IMR-90 (cell line): ENCODE measurements around the gene PEX10. TPM values are rescaled to one million over a fixed set of nuclear protein-coding genes. Genes with fewer than 3 reads are reported as not detected.

ENCODE experiments used
- ATAC-seq: fragments of 200-7000 bp; cut with Tn5 transposase; 2 replicates; pipeline ENCODE4 v1.9.1; 2020; ENCODE audit warnings: low read depth, mild to moderate bottlenecking, moderate library complexity
- BruUV-seq: library from RNA; stranded (reverse); fragments of 400-500 nt; replicated peaks from 2 replicates; lab custom pipeline; 2021; lab: Mats Ljungman, UMichigan
- CTCF ChIA-PET: fragments of 300-600 bp; formaldehyde crosslinking; extraction: SDS; loops from one replicate; lab custom pipeline; 2021; ENCODE audit warnings: antibody characterized with exemption; lab: Yijun Ruan, JAX
- POLR2A ChIA-PET: fragments of 300-600 bp; sonication (Branson Sonifier 250); formaldehyde crosslinking; loops from one replicate; lab custom pipeline; 2022; ENCODE audit warnings: antibody characterized with exemption; ENCODE audit not compliant: unreplicated experiment; lab: Charles Lee
- DNase-seq: peaks from one replicate; pipeline ENCODE4 v3.0.0; 2013
- H2AFZ ChIP-seq: replicated peaks from 2 replicates; pipeline ENCODE3; 2013; ENCODE audit warnings: low read length, mild to moderate bottlenecking; ENCODE audit not compliant: poor library complexity
- H2AK5ac ChIP-seq: 2 replicates; pipeline ENCODE4 v1.6.1; 2013; ENCODE audit warnings: low read depth, low read length, inconsistent platforms
- H2AK9ac ChIP-seq: replicated peaks from 2 replicates; pipeline ENCODE3; 2013; ENCODE audit warnings: mild to moderate bottlenecking, low read depth, low read length, moderate library complexity; ENCODE audit not compliant: poor library complexity
- H2BK120ac ChIP-seq: 2 replicates; pipeline ENCODE4 v1.6.1; 2013; ENCODE audit warnings: low read depth, low read length, inconsistent platforms
- H2BK15ac ChIP-seq: 3 replicates; pipeline ENCODE4 v1.6.1; 2013; ENCODE audit warnings: low read depth, low read length, inconsistent platforms
- H2BK20ac ChIP-seq: 2 replicates; pipeline ENCODE4 v1.6.1; 2013; ENCODE audit warnings: low read depth, mild to moderate bottlenecking, inconsistent platforms, low read length, moderate library complexity
- H2BK5ac ChIP-seq: 2 replicates; pipeline ENCODE4 v1.6.1; 2013; ENCODE audit warnings: mild to moderate bottlenecking, low read depth, low read length, inconsistent platforms; ENCODE audit not compliant: poor library complexity, severe bottlenecking
- H3K14ac ChIP-seq: replicated peaks from 2 replicates; pipeline ENCODE4 v1.6.1; 2013; ENCODE audit warnings: low read depth, low read length, inconsistent platforms
- H3K18ac ChIP-seq: 2 replicates; pipeline ENCODE4 v1.6.1; 2013; ENCODE audit warnings: low read depth, low read length, control low read depth
- H3K23ac ChIP-seq: 2 replicates; pipeline ENCODE4 v1.6.1; 2013; ENCODE audit warnings: low read depth, low read length, inconsistent platforms
- H3K27ac ChIP-seq: 2 replicates; pipeline ENCODE4 v1.5.1; 2013; ENCODE audit warnings: mild to moderate bottlenecking, control low read depth, low read length; ENCODE audit not compliant: insufficient read depth
- H3K27me3 ChIP-seq: 2 replicates; pipeline ENCODE4 v1.6.1; 2013; ENCODE audit warnings: low read length; ENCODE audit not compliant: control insufficient read depth, insufficient read depth
- H3K36me3 ChIP-seq: 2 replicates; pipeline ENCODE4 v1.6.1; 2013; ENCODE audit warnings: low read length, mixed read lengths; ENCODE audit not compliant: control insufficient read depth, insufficient read depth
- H3K4ac ChIP-seq: 2 replicates; pipeline ENCODE4 v1.6.1; 2013; ENCODE audit warnings: low read depth, low read length, inconsistent platforms
- H3K4me1 ChIP-seq: 2 replicates; pipeline ENCODE4 v1.6.1; 2013; ENCODE audit warnings: low read length, mixed read lengths; ENCODE audit not compliant: control insufficient read depth, insufficient read depth
- H3K4me2 ChIP-seq: 2 replicates; pipeline ENCODE4 v1.6.1; 2013; ENCODE audit warnings: low read depth, mild to moderate bottlenecking, control low read depth, low read length, moderate library complexity
- H3K4me3 ChIP-seq: 2 replicates; pipeline ENCODE4 v1.5.1; 2013; ENCODE audit warnings: low read depth, mild to moderate bottlenecking, control low read depth, low read length, moderate library complexity; ENCODE audit not compliant: insufficient read depth
- H3K56ac ChIP-seq: 2 replicates; pipeline ENCODE4 v1.6.1; 2013; ENCODE audit warnings: low read length, inconsistent platforms; ENCODE audit not compliant: insufficient read depth; ENCODE audit errors: extremely low read depth
- H3K79me1 ChIP-seq, 2 experiments: 2 replicates each; pipeline ENCODE4 v1.6.1; 2013; ENCODE audit warnings: low read length in 2 of 2, inconsistent platforms in 1 of 2, low read depth in 1 of 2
- H3K9ac ChIP-seq: 2 replicates; pipeline ENCODE4 v1.6.1; 2013; ENCODE audit warnings: low read depth, low read length, control low read depth
- H3K9me1 ChIP-seq: 2 replicates; pipeline ENCODE4 v1.6.1; 2013; ENCODE audit warnings: low read length, inconsistent platforms; ENCODE audit not compliant: insufficient read depth
- H3K9me3 ChIP-seq: 2 replicates; pipeline ENCODE4 v1.6.1; 2013; ENCODE audit warnings: low read length; ENCODE audit not compliant: control insufficient read depth, insufficient read depth
- H4K20me1 ChIP-seq: 2 replicates; pipeline ENCODE4 v1.6.1; 2013; ENCODE audit warnings: low read length, inconsistent platforms; ENCODE audit not compliant: insufficient read depth
- H4K5ac ChIP-seq: 2 replicates; pipeline ENCODE4 v1.6.1; 2013; ENCODE audit warnings: mild to moderate bottlenecking, low read depth, low read length, control low read depth
- H4K8ac ChIP-seq, 2 experiments: 2 replicates each; pipeline ENCODE4 v1.6.1; 2013; ENCODE audit warnings: low read depth in 2 of 2, low read length in 2 of 2, control low read depth in 1 of 2, inconsistent platforms in 1 of 2
- H4K91ac ChIP-seq: 2 replicates; pipeline ENCODE4 v1.6.1; 2013; ENCODE audit warnings: low read depth, low read length, inconsistent platforms; ENCODE audit not compliant: insufficient read depth
- BHLHE40 ChIP-seq: fragments of 150-350 bp; IDR thresholded peaks from 2 replicates; pipeline ENCODE4 v1.6.1; 2016; ENCODE audit warnings: mild to moderate bottlenecking, low read depth, low read length
- NFE2L2 ChIP-seq: fragments of 150-350 bp; IDR thresholded peaks from 2 replicates; pipeline ENCODE4 v1.6.1; 2016; ENCODE audit warnings: low read depth, mild to moderate bottlenecking, low read length
- WGBS, 2 experiments: methylation state at CpG; one replicate each; pipeline versions ENCODE4 v1.1.5 to v1.1.7; 2013; ENCODE audit warnings: missing lambda C conversion rate in 2 of 2; ENCODE audit not compliant: insufficient read length in 1 of 2; ENCODE audit errors: extremely low coverage in 2 of 2; 5-methylcytosine and 5-hydroxymethylcytosine counted together
- dilution Hi-C: fragments of 300-500 bp; cut with HindIII; formaldehyde crosslinking; loops from one replicate; pipeline ENCODE4 v1.14.3; 2018; ENCODE audit warnings: low sequenced_read_pairs; ENCODE audit not compliant: unreplicated experiment
- in situ Hi-C: fragments of 300-500 bp; cut with MboI; formaldehyde crosslinking; loops from 3 replicates; pipeline ENCODE4 v1.14.3; 2019; ENCODE audit warnings: low sequenced_read_pairs, inconsistent platforms, mixed read lengths
- intact Hi-C: fragments of 100-400 bp; cut with micrococcal nuclease; formaldehyde crosslinking; loops from 2 replicates; pipeline ENCODE4 v1.10.0; 2022
- polyA plus RNA-seq, 3 experiments: library from polyadenylated mRNA; depleted of rRNA; stranded (reverse); fragments of >200 nt; gene quantifications; 2 replicates each; pipeline ENCODE4 v1.2.3, GENCODE V29; 2012; ENCODE audit warnings: low replicate concordance in 1 of 3
- total RNA-seq: library from RNA; depleted of rRNA; stranded (reverse); fragments of >200 nt; gene quantifications from 2 replicates; pipeline ENCODE4 v1.2.3, GENCODE V29; 2012

The PEX10 gene
- total and polyA plus RNA-seq, 2 of the 4 experiments (the other 2 are of a cell fraction) = 16.9 to 19.7 TPM

- Histone ChIP-seq H2BK5ac (no peak overlapping the region), H3K14ac (no peak overlapping the region), H4K91ac (no peak overlapping the region), H4K8ac (no peak overlapping the region), H3K27me3 (no peaks in the 10 kb centered on the region), H3K23ac (no peak overlapping the region), H3K18ac (no peak overlapping the region), H3K4ac (no peak overlapping the region), H4K20me1 (no peaks in the 10 kb centered on the region), H2BK15ac (no peak overlapping the region), H4K5ac (no peak overlapping the region), H3K4me1 (no peaks in the 10 kb centered on the region; the same call in 1 of the 2 replicates), H3K56ac (no peak overlapping the region), H3K9me1 (peaks cover 4% of the 10 kb centered on the region; the same call in 1 of the 2 replicates), H3K36me3 (0 out of 2 replicates have a peak, but pooled peaks cover 2% of the 10 kb centered on the region), H2AK5ac (no peak overlapping the region), H2BK20ac (no peak overlapping the region), H3K4me2 (no peak overlapping the region), H2AK9ac (no peak overlapping the region), H3K27ac (no peak overlapping the region), H3K9ac (no peak overlapping the region), H3K79me1 (peaks cover 0 to 18% of the 10 kb centered on the region in 2 experiments; a peak in 3 of 4 replicates), H3K9me3 (no peaks in the 10 kb centered on the region), H2BK120ac (no peak overlapping the region), H3K4me3 (no peak overlapping the region), H2AFZ (no peak overlapping the region)
- intact Hi-C loops = no loop called here
- DNase-seq = no peak
- ATAC-seq = no peak
- TF ChIP-seq BHLHE40 (no peak), NFE2L2 (no peak)
- WGBS, 2 experiments = 98% methylated on average over 8 of the region's 30 CpGs; no CpG with 5 or more reads in 1 of the 2 experiments
- ChIA-PET POLR2A (interaction anchor here (0.6 kb wide), 1 partner anchor 182 kb away, joined by 3 read pairs; no protein-coding TSS in a partner anchor), CTCF (interaction anchor here (0.7 kb wide), 1 partner anchor 192 kb away, joined by 3 read pairs; the partner anchor contains the start of gene FAAP20)
- dilution Hi-C loops = no loop called here
- in situ Hi-C loops = no loop called here
- BruUV-seq = no TSS peak
Observed at GRCh38 chr1:2386636-2387611, 25.4 kb downstream of the PEX10 start.
